Prostate gland (tissue), 2 donors: ENCODE data around the gene UBE2E1.

Experiments
- CTCF ChIP-seq, 4 experiments: fragments of 200-600 bp in 2 of 4; fragments of 450-650 bp in 2 of 4; sonication (generic) in 2 of 4; IDR thresholded peaks; 1 replicate in 3 of 4; 2 replicates in 1 of 4; pipeline ENCODE4 v1.5.1; 2016 to 2019; ENCODE audit warnings: antibody characterized with exemption in 4 of 4, mild to moderate bottlenecking in 2 of 4, moderate library complexity in 2 of 4
- POLR2A ChIP-seq: fragments of 450-650 bp; IDR thresholded peaks from one replicate; pipeline ENCODE4 v1.6.1; 2016; ENCODE audit warnings: antibody characterized with exemption, mild to moderate bottlenecking
- POLR2AphosphoS5 ChIP-seq: sonication (generic); formaldehyde crosslinking; IDR thresholded peaks from one replicate; pipeline ENCODE4 v1.6.1; 2017; ENCODE audit warnings: antibody characterized with exemption

GRCh38 chr3:23859012-23859743 is 53.4 kb downstream of the UBE2E1 start:
- TF ChIP-seq POLR2A = no peak
- no peak for TF ChIP-seq CTCF (IDR thresholded peaks at IDR 0.05)
- TF ChIP-seq POLR2AphosphoS5 = no peak
